Epithelial cell of prostate (primary cell): ENCODE measurements around the gene TMEM151B.

Experiments
- DNase-seq: peaks from one replicate; pipeline ENCODE4 v3.0.0-alpha.2; 2011; ENCODE audit warnings: low read depth, low spot score
- H3K27ac ChIP-seq: fragments of 450-650 bp; 2 replicates; pipeline ENCODE4 v1.5.1; 2017; ENCODE audit warnings: mild to moderate bottlenecking

TMEM151B gene

DNA sequence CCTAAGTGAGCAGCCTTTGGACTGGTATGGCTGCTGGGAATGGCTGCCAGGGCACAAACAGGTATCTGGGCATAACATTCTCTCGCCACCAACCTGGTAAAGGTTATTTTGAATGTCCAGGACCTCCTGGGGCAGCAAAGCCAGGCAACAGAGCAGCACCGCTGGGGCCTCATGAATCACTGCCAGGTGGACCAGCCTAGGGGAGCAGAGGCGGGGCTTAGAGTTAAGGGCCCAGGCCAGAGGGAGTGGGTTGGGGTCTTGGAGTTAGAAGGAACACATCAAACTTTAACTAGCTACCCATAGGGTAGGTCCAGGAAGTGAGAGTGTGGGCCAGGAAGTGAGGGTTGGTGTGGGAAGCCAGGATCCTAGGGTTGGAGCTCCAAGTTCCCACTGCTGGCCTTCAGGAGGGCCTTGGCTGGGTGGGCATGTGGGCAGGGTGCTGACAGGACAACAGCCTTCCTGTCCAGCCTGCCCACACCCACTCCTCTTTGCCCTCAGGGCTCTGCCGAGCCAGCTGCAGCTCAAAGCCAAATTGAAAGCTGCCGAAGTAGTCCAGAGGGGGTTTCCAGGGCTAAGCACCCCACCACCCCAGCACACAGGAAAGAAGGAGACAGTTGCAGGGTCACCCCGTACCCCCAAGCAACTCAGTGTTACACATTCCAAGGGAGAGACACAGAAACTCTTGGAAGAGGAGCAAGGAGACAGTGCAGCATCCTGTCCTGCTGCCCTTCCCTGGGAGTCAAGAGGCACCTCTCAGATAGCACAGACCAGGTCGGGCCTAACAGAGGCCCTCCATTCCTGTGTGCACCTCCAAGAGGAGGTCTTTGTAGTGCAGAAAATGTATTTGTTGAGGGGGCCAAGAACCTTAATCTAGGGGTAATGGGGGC, 7.5 kb upstream of the TMEM151B start:
- H3K27ac ChIP-seq, result no peak overlapping the region
- DNase-seq, result no peak

DNA sequence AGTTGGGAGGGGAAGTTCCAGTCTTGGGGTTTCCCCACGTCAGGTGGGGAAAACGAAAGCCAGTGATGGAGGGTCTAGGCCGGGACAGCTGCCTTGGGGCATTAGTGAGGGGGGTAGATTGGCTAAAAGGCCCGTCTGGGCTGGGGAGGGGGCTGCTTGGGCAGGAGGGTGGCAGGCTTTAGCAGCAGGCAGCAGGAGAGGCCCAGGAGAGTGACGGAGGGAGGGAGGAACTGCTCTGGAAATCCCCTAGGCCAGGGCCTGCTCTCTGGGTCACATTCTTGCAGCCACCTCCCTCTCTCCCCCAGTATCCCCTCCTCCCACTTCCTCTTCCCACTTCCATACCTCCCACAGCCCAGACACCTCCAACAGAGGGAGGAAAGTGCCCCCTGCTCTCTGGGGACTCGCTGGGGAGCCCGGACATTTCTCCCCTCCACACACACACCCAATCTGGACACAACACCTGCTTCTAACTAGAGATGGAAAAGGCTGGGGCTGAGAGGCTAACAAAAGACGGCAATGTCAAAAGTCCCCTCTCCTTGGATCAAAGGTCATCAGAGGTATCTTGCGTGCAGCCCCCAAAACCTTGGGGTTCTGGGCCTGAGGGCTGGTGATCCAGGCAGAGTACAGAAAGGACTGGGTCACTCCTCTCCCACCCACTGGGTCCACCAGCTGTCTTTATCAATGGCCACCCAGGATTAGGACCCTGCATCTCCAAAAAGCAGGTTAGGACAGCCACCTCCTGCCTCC, 6.7 kb upstream of the TMEM151B start:
- no peak overlapping the region for H3K27ac ChIP-seq
- no peak for DNase-seq

DNA sequence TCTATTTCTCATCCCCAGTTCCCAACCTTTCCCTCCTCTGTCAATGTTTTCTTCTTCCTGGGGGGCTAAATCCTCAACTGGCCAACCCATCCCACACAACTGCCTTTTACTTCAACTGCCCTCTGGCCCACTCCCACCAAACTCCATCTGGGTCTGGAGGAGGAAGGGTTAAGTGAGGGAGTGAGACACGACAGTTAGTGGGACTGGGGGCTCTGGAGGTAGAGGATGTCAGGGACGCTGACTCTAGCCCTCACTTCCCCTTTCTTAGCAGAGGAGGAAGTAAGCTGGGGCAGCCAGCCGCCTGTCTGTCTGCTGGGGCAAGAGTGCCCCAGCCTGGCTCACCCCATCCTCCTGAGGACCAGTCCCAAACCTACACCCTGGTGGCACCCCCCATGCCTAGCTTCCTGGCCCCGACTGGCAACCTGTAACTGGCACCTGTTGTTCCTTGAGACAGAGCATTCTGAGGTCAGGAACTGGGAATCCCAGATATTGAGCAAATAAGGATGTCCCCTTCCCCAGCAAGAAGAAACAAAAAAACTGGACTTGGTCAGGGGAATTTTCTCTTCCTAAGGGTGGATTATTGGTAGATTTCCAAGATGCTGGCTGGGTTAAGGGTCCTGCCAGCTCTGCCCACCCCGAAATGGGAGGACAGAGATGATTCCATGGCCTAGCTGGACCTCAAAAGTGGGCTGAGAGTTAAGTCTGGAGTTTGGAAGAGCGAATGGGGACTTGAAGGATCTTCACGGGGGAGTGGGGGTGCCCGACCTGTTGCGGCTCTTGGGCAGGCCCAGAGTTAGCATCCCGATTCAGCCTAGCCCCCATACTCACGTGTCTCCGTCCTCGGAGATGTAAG, 5.9 kb upstream of the TMEM151B start:
- peak overlapping the region; percentile 46 for H3K27ac ChIP-seq
- no peak for DNase-seq

DNA sequence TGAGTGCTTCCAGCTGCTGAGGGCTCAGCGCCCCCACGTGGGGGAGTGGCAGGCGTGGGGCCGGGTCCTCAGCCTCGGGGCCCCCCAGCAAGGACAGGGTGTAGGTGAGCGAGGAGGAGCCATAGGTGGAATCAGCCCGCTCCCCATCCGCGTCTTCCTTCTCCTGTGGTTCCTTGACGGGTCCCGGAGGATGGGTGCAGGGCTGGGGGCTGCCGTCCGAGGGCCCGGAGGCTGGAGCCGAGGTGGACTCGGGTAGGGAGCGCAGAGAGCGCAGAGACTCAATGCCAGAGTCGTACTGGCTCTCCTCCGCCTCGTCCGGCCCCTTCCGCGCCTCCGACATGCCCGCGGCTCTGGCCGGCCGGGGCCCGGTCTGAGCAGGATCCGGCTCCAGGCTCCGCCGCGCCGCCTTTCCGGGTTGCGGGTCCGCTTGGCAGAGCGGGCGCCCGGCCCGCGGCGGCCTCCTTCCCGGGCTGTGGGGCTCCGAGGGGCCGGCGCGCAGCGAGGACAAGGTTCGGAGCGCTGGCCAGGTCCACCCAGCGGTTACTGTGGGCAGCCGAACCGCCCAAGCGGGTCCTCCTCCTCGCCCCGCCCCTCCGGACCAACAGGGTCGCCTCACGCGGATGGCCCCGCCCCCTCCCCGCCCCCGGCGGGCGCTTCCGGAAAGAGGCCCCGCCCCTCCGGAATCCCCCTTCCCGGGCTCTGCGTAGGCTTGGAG, 5.1 kb upstream of the TMEM151B start, which contains the start of gene NFKBIE:
Gene NFKBIE, minus strand, starts transcription at position 545 of the 715 bp plus-strand sequence. Its CDS starts 205 bp downstream, at position 340.
- DNase-seq, result no peak

DNA sequence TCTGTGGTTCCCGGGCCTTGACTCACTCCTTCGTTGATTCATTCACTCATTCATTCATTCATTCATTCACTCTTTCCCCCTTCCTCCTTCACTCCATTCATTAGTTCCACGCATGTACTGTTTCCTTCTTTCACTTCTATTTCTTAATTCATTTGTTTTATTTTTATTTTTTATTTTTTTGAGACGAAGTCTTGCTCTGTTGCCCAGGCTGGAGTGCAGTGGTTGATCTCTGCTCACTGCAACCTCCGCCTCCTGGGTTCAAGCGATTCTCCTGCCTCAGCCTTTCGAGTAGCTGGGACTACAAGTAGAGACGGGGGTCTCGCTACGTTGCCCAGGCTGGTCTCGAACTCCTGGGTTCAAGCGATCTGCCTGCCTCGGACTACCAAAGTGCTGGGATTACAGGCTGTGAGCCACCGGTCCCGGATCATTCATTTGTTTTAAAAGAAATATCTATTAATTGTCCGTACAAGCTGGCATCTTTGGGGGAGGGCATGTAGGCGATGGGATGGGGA, 4.5 kb upstream of the TMEM151B start:
- peak overlapping the region; percentile 46 for H3K27ac ChIP-seq

More for the DNA sequence above, 5.1 kb upstream of the TMEM151B start, which contains the start of gene NFKBIE:
- H3K27ac ChIP-seq, result peak within 1 kb of the TSS; percentile 46

DNA sequence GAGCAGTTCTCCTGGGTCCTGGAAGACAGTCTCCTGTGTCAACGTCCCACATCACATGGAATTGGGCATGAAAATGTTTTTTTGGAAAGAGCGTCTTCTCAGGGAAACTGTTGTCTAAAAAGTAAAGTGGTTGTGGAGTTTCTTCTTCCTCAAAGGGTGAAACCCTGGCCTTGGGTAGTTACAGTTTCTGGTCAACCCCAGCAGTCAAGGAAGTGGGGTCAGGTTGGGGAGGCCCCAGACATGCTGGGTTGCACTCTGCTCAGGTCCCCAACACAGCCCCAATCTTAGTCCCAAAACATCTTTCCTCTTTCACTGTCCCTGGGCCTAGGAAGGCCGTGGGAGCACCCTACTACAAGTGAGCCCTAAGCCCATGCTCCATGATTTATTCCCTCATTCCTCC, 3.9 kb upstream of the TMEM151B start:
- H3K27ac ChIP-seq, result no peak overlapping the region
- no peak for DNase-seq

More for the DNA sequence above, 4.5 kb upstream of the TMEM151B start:
- peak; percentile 73 for DNase-seq

DNA sequence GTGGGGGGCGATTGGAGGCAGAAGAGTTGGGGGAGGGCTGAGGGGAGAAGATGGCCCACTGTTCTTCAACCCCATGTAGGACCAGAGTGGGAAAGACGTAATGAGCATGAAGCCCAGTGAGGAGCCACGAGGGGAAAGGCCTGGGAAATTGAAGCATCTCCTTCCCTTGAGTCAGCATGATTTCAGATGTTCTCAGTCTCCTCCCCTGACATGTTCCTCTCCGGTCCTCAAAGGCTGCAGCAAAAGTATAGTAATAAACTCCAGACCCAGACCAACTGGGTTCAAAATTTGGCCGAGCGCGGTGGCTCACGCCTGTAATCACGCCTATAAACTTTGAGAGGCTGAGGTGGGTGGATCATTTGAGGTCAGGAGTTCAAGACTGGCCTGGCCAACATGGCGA, 3.0 kb upstream of the TMEM151B start:
- no peak for DNase-seq
- no peak overlapping the region for H3K27ac ChIP-seq

DNA sequence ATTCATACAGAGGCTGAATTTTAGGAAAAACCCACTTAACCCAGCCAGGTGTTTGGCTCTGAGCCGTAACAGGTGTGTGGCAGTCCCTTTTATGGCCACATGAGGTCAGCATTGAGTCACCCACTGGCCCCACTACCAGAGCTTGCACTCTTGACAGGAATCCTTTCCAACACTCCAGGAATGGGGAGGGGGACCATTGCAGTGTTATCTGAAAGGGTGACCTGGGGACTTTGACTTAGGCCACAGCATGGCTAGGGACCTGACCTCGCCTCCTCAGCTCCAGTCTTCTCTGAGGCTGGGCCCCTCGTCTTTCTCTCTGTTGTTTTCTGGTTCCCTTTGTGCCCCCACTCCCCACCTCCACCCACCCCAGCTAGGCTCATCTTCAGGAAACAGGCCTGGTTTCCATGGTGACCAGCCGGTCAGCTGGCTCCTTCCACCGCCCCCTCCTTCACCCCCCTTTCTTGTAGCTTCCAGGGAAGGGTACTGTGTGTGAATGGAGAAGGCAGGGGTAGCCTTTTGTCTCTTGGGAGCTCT, 2.1 kb upstream of the TMEM151B start:
- H3K27ac ChIP-seq, result no peak overlapping the region
- no peak for DNase-seq

DNA sequence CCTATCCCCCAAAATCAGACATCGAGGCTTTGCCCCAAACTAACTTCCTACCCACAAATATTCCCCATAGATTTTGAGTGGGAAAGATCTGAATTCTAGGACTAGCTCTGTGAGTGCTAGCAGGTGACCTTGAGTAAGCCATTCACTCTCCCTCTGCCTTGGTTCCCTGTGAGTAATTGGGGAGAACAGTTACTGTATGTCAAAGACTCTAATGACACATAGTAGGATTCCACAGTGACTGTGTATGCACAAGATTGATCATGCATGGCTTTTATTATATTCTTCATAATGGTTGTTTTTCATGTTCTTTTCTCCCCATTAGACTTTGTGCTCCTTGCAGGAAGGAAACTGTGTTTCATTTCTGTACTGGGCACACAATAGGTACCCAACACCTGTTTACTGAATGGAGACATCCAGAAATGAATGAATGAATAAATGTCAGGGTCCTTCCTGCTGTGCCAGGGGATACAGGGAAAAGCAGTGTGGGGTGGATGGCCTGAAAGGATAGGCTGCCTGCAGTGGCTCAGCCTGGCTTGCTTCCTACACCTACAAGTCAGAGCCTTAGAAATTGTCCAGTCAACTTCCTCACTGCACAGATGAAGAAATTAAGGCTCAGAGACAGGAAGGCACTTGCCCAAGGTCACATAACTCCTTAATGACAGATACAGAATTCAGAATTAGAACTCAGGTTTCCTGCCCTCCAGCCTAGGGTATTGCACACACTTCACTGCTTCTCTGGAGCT, 901 bp upstream of the TMEM151B start:
- no peak overlapping the region for H3K27ac ChIP-seq
- no peak for DNase-seq

DNA sequence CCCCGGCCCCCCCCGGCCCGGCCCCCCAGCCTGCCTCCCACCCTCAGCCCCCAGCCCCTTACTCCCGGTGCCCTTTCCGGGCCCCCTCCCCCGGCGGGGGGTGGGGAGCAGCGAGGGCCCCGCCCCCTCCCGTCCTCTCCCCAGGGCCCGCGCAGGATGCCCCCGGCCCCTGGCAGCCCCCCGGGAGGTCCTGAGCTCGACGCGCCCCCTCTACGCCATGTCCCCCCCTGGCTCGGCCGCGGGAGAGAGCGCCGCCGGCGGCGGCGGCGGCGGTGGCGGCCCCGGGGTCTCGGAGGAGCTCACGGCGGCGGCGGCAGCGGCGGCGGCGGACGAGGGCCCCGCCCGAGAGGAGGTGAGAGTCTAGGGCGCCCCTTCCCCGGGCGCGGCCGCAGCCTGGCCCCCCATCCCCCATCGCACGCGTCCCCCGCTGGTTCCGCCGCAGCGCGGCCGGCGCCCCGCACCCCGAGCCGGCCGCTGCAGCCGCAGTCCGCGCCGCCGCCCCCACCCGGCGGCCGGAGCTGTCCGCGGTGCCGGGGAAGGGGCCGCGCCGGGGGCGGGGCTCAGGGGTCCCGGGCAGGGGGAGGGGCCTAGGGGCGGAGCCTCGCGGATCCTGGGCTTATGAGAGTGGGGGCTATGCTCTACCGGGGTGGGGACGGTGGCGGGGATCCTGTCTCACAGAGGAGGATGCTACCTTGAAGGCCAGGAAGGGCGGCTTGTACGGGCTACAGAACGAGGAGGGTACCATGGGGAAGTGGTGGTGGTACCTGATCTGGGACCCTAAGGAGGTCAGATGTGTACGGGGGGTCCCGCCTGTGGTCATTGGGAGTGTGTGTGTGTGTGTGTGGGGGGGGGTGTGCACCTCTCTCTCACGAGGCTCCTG, 516 bp downstream of the TMEM151B start:
- DNase-seq, result no peak
- no peak overlapping the region for H3K27ac ChIP-seq

DNA sequence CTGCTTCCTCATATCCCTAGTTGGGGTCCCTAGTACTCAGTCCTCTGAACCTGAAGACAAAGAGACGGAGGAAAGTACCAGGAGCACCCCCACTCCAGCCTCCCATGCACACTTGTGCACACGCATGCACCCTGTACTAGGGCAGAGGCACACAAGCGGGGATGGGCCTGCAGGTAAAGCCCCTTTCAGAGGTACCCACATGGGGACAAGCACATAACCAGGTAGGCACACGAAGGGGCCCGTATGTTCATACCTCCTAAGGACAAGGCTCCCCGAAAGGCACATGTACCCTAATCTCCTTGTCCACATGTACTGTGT, 1.1 kb downstream of the TMEM151B start:
- H3K27ac ChIP-seq, result no peak overlapping the region
- DNase-seq, result no peak

DNA sequence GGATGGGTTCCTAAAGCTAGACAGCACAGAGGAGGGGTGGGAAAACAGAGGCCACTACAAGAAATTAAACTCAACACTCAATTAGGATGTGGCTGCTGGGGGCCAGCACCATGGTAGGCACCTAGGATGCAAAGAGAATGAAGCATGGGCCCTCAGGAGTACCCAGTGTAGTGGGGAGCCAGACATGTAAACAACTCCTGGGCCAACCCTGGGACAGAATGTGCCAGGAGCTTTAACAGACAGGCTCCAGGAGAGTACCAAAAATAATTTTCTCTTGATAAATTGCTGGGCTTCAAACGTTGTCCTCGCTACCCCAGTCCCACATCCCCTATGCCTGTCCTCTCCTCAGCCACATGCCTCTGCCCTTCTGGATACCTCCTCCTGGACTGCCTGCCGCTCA, 1.7 kb downstream of the TMEM151B start:
- no peak for DNase-seq
- no peak overlapping the region for H3K27ac ChIP-seq

DNA sequence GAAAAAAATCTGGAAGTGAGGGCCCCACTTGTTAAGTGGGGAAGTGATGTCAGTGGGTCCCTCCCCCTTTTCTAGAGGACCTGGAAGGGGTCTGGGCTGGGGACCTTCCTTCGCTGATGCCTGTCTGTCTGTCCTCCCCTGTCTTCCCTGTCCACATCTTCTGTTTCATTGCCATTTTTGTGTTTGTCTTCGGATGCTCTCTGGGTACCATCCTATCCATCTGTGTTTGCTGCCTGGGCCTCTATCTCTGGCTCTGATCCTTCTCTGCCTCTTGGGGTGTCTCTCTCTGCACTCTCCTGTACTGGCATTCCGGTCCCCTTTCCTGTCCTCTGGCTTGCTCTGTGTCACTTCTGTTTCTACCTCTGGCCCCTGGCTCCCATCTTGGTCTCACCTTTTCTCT, 2.3 kb downstream of the TMEM151B start:
- no peak for DNase-seq
- H3K27ac ChIP-seq, result no peak overlapping the region

DNA sequence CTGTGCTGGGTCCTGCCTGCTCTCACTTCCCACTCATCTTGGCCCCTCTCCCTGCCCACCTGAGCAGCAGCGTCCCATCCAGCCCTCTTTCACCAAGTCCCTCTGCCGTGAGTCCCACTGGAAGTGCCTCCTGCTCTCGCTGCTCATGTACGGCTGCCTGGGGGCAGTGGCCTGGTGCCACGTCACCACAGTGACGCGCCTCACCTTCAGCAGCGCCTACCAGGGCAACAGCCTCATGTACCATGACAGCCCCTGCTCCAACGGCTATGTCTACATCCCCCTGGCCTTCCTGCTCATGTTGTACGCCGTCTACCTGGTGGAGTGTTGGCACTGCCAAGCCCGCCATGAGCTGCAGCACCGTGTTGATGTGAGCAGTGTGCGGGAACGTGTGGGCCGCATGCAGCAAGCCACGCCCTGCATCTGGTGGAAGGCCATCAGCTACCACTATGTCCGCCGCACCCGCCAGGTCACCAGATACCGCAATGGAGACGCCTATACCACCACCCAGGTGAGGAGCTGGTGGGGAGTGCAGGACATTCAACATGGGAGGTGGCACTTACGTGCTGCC, 2.8 kb downstream of the TMEM151B start:
- no peak overlapping the region for H3K27ac ChIP-seq
- no peak for DNase-seq

DNA sequence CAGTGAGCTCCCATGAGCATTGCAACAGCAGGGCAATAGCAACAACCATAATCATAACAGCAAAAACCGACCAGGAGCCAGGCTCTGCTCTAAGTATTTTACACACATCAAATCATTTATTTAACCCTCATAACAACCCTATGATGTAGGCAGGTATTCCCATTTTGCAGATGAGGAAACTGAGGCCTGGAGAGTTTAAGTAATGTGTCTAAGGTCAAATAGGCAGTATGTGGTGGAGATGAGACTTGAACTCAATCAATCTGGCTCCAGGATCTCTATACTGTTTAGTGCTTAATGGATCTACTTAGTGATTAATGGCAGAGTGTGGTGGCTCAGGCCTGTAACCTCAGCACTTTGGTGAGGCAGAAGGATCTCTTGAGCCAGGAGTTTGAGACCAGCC, 3.4 kb downstream of the TMEM151B start:
- no peak for DNase-seq
- H3K27ac ChIP-seq, result no peak overlapping the region

DNA sequence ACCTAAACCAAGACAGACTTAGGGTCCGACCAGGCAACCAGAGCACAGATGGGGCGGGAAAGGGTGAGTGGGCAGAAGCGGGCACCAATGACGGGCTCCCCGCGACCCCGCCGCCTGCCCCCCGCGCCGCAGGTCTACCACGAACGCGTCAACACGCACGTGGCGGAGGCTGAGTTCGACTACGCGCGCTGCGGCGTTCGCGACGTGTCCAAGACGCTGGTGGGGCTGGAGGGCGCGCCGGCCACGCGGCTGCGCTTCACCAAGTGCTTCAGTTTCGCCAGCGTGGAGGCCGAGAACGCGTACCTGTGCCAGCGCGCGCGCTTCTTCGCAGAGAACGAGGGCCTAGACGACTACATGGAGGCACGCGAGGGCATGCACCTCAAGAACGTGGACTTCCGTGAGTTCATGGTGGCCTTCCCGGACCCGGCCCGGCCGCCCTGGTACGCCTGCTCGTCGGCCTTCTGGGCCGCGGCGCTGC, 5.1 kb downstream of the TMEM151B start:
- H3K27ac ChIP-seq, result no peak overlapping the region
- DNase-seq, result no peak
